ENCODE results near the gene SLC66A3. TPM values are rescaled to one million over a fixed set of nuclear protein-coding genes. Genes with fewer than 3 reads are reported as not detected.

The SLC66A3 gene
- total RNA-seq, 1 experiment from 2014 or later, result 5.0 TPM

Other genes starting within 250 kb of the SLC66A3 start
- gene KCNF1, start 243.5 kb upstream of the SLC66A3 start, total RNA-seq (2014; rRNA removed; shearing (Covaris generic)), result 0.42 and 0.51 TPM in 2 replicates
- 50.5 and 61.2 TPM in 2 replicates for gene ROCK2, start 189.2 kb downstream of the SLC66A3 start, total RNA-seq (2014; rRNA removed; shearing (Covaris generic))

Data from SJCRH30 (cell line).